Neuronal stem cell (in vitro differentiated cells): ENCODE data around the gene SGSM1.
"Not testable (repeated sequence)": the region's sequence is repeated elsewhere in the genome, so short reads cannot be mapped to it uniquely, and the experiment has no call there.

ENCODE experiments used
- DNase-seq: peaks from one replicate; pipeline ENCODE4 v3.0.0-alpha.2; 2013; ENCODE audit warnings: low spot score
- H2AFZ ChIP-seq: one replicate; pipeline ENCODE4 v1.6.1; 2013; ENCODE audit warnings: mild to moderate bottlenecking, low read length, inconsistent platforms
- H2AK5ac ChIP-seq: 2 replicates; pipeline ENCODE4 v1.6.1; 2013; ENCODE audit warnings: low read depth, mild to moderate bottlenecking, inconsistent platforms, low read length, moderate library complexity, mixed read lengths
- H2BK120ac ChIP-seq: 2 replicates; pipeline ENCODE4 v1.6.1; 2013; ENCODE audit warnings: low read depth, mild to moderate bottlenecking, inconsistent platforms, low read length, moderate library complexity, mixed read lengths
- H2BK12ac ChIP-seq: one replicate; pipeline ENCODE4 v1.6.1; 2013; ENCODE audit warnings: low read length, inconsistent platforms
- H2BK15ac ChIP-seq: 2 replicates; pipeline ENCODE4 v1.6.1; 2013; ENCODE audit warnings: mild to moderate bottlenecking, low read length, inconsistent platforms, mixed read lengths
- H2BK5ac ChIP-seq: one replicate; pipeline ENCODE4 v1.6.1; 2013; ENCODE audit warnings: inconsistent platforms, mild to moderate bottlenecking, low read length, moderate library complexity
- H3K14ac ChIP-seq: one replicate; pipeline ENCODE4 v1.6.1; 2013; ENCODE audit warnings: low read length, inconsistent platforms
- H3K18ac ChIP-seq: 2 replicates; pipeline ENCODE4 v1.6.1; 2013; ENCODE audit warnings: low read length, inconsistent platforms
- H3K23ac ChIP-seq: 2 replicates; pipeline ENCODE4 v1.6.1; 2013; ENCODE audit warnings: low read depth, mild to moderate bottlenecking, mixed read lengths, low read length, inconsistent platforms; ENCODE audit not compliant: poor library complexity
- H3K27ac ChIP-seq: replicated peaks from 3 replicates; pipeline ENCODE4 v1.5.1; 2013; ENCODE audit warnings: low read length, inconsistent platforms
- H3K27me3 ChIP-seq, 3 experiments: 2 replicates each; pipeline ENCODE4 v1.6.1; 2013; ENCODE audit warnings: low read length in 3 of 3, mild to moderate bottlenecking in 2 of 3, inconsistent platforms in 1 of 3, low read depth in 1 of 3, mixed read lengths in 1 of 3, moderate library complexity in 1 of 3; ENCODE audit not compliant: control insufficient read depth in 3 of 3, insufficient read depth in 3 of 3
- H3K36me3 ChIP-seq, 2 donors: replicated peaks in 1 of 2; 2 replicates each; pipeline ENCODE4 v1.6.1; 2013; ENCODE audit warnings: low read length in 2 of 2; ENCODE audit not compliant: control insufficient read depth in 2 of 2, insufficient read depth in 2 of 2
- H3K4ac ChIP-seq: 2 replicates; pipeline ENCODE4 v1.6.1; 2013; ENCODE audit warnings: inconsistent platforms, mild to moderate bottlenecking, low read length, moderate library complexity
- H3K4me1 ChIP-seq, 2 donors: 1 replicate in 1 of 2; 2 replicates in 1 of 2; pipeline ENCODE4 v1.6.1; 2013; ENCODE audit warnings: low read length in 2 of 2, low read depth in 1 of 2; ENCODE audit not compliant: control insufficient read depth in 2 of 2, insufficient read depth in 1 of 2
- H3K4me2 ChIP-seq: one replicate; pipeline ENCODE4 v1.6.1; 2013; ENCODE audit warnings: mild to moderate bottlenecking, low read length, inconsistent platforms; ENCODE audit not compliant: insufficient read depth, poor library complexity, severe bottlenecking
- H3K4me3 ChIP-seq, 2 donors: 2 replicates each; pipeline ENCODE4 v1.5.1; 2013; ENCODE audit warnings: low read length in 2 of 2, mild to moderate bottlenecking in 2 of 2, inconsistent platforms in 1 of 2, moderate library complexity in 1 of 2
- H3K79me1 ChIP-seq: one replicate; pipeline ENCODE4 v1.6.1; 2013; ENCODE audit warnings: low read depth, mild to moderate bottlenecking, inconsistent platforms, low read length, moderate library complexity
- H3K9ac ChIP-seq: one replicate; pipeline ENCODE4 v1.6.1; 2013; ENCODE audit warnings: mild to moderate bottlenecking, low read depth, low read length, inconsistent platforms; ENCODE audit not compliant: poor library complexity
- H3K9me3 ChIP-seq, 2 donors: replicated peaks in 1 of 2; 2 replicates each; pipeline versions ENCODE3 to v1.6.1; 2013; ENCODE audit warnings: low read length in 2 of 2, mild to moderate bottlenecking in 2 of 2, inconsistent platforms in 1 of 2, low read depth in 1 of 2, mixed read lengths in 1 of 2, moderate library complexity in 1 of 2; ENCODE audit not compliant: control insufficient read depth in 2 of 2, insufficient read depth in 1 of 2
- H4K8ac ChIP-seq: one replicate; pipeline ENCODE4 v1.6.1; 2013; ENCODE audit warnings: low read depth, mild to moderate bottlenecking, inconsistent platforms, low read length, moderate library complexity
- H4K91ac ChIP-seq: one replicate; pipeline ENCODE4 v1.6.1; 2013; ENCODE audit warnings: low read length, low read depth, mild to moderate bottlenecking, inconsistent platforms; ENCODE audit not compliant: poor library complexity
- WGBS, 2 donors: extraction: QIAGEN DNeasy Blood & Tissue Kit; methylation state at CpG; one replicate each; pipeline ENCODE4 v1.1.7; 2013; ENCODE audit warnings: missing lambda C conversion rate in 2 of 2, mixed read lengths in 1 of 2; ENCODE audit not compliant: insufficient read length in 2 of 2, insufficient replicate concordance in 1 of 2; ENCODE audit errors: extremely low coverage in 2 of 2; 5-methylcytosine and 5-hydroxymethylcytosine counted together

Gene SGSM1

DNA sequence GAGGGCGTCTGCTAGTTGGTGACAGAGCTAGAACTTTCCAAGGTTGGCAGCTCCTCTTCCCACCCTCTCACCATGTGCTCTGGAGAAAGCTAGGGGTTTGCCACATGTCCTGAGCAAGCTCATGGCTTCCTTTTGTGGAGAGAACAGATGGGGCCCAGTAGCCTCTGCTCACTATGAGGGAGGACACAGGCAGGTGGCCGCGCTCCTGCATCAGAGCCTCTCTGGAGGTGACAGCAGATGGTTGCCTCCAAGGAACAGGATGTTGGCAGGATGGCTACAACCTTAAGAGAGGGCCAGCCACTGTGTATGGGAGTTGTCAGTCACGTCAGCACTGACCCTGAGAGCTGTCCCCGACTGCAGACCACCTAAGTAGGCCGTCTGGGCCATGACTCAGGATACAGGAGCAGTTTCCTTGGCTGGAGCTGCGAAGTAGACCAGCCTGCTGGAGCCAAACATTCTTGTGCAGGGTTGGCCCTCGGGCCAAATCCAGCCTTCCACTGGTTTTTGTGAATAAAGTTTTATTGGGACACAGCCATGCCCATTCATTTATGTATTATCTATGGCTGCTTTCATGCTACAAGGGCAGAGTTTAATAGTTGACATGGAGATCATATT lies 28.0 kb downstream of the SGSM1 start:
- Histone ChIP-seq H2BK12ac (no peak overlapping the region), H2BK120ac (no peak overlapping the region), H3K27ac (no peak overlapping the region), H3K36me3 (no peaks in the 10 kb centered on the region), H2BK15ac (no peak overlapping the region), H3K9me3 (no peaks in the 10 kb centered on the region), H3K4me1 (peaks cover 0 to 6% of the 10 kb centered on the region in 2 donors), H3K4me3 (no peak overlapping the region), H3K14ac (no peak overlapping the region), H4K8ac (no peak overlapping the region), H3K23ac (no peak overlapping the region), H2AFZ (no peak overlapping the region), H3K27me3 (peaks cover 0 to 35% (median 0%) of the 10 kb centered on the region in 3 experiments), H3K9ac (no peak overlapping the region), H4K91ac (no peak overlapping the region), H3K4me2 (no peak overlapping the region), H3K79me1 (peaks cover 2% of the 10 kb centered on the region), H3K18ac (no peak overlapping the region), H3K4ac (no peak overlapping the region), H2AK5ac (no peak overlapping the region), H2BK5ac (no peak overlapping the region)
- DNase-seq, result no peak
- WGBS, 2 donors, result no CpG with 5 or more reads among the region's 8 CpGs

DNA sequence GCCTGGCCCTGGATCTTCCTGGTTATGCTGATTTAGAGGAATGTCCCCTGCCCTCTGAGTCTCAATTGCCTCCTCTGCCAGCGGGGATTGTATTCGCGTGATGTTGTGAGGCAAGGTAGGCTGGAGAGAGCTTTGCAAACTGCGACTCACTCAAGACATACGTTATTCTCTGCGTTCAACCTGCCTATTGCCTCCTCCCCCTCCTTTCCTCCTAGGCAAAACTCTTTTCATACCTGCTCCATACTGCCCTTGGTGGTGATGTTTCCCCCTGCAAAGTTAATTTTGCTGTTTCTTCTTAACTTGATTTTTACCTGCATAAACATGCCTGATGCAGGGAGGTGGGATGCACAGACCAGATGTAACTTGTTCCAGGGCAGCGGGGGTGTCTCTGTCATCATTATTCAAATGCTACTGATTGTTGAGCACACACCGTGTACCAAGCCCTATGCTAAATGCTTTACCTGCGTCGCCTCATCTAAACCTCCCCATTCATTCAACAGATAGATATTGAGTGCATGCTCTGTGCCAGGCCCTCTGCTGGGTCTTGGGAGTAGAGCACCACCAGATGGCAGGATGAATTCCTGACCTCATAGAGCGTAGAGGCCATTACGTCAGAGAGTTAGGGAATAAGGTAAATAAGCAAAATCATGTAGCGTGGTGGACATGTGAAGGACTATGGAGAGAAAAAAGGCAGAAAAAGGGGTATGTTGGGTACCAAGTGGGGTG lies 29.0 kb downstream of the SGSM1 start:
- Histone ChIP-seq H3K4me2 (no peak overlapping the region), H2BK5ac (no peak overlapping the region), H3K9ac (no peak overlapping the region), H3K4me1 (peaks cover 0 to 6% of the 10 kb centered on the region in 2 donors), H3K27me3 (peaks cover 0 to 35% (median 0%) of the 10 kb centered on the region in 3 experiments), H2BK15ac (no peak overlapping the region), H2AFZ (no peak overlapping the region), H2BK12ac (no peak overlapping the region), H4K91ac (no peak overlapping the region), H3K27ac (no peak overlapping the region), H3K4me3 (no peak overlapping the region), H2AK5ac (no peak overlapping the region), H4K8ac (no peak overlapping the region), H3K14ac (no peak overlapping the region), H3K18ac (no peak overlapping the region), H3K36me3 (no peaks in the 10 kb centered on the region), H3K23ac (no peak overlapping the region), H2BK120ac (no peak overlapping the region), H3K4ac (no peak overlapping the region), H3K79me1 (peaks cover 2% of the 10 kb centered on the region), H3K9me3 (no peaks in the 10 kb centered on the region)
- no CpG with 5 or more reads among the region's 13 CpGs for WGBS, 2 donors
- DNase-seq, result no peak

DNA sequence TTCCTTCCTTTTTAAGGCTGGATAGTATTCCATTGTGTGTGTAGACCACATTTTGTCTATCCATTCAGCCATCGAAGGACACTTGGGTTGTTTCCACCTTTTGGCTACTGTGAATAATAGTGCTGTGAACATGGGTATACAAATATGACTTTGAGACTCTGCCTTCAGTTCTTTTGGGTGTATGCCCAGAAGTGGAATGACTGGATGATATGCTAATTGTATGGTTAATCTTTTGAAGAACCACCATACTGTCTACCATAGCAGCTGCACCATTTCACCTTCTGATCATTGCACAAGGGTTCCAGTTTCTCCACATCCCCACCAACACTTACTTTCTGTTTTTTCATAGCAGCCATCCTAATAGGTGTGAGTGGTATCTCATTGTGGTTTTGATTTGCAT lies 30.3 kb downstream of the SGSM1 start:
- H3K4ac ChIP-seq, result no peak overlapping the region
- H3K18ac ChIP-seq, result no peak overlapping the region
- H2BK5ac ChIP-seq, result no peak overlapping the region
- no peak overlapping the region for H4K8ac ChIP-seq
- no peak overlapping the region for H2BK15ac ChIP-seq
- no peak overlapping the region for H3K4me3 ChIP-seq
- DNase-seq, result no peak
- no peak overlapping the region for H3K4me2 ChIP-seq
- H3K23ac ChIP-seq, result no peak overlapping the region
- peaks cover 2% of the 10 kb centered on the region for H3K79me1 ChIP-seq
- H3K36me3 ChIP-seq, result no peaks in the 10 kb centered on the region
- H3K9me3 ChIP-seq, result no peaks in the 10 kb centered on the region
- H4K91ac ChIP-seq, result no peak overlapping the region
- WGBS, 2 donors, result no CpG with 5 or more reads among the region's 1 CpG
- peaks cover 0 to 23% (median 0%) of the 10 kb centered on the region in 3 experiments for H3K27me3 ChIP-seq
- H2AFZ ChIP-seq, result no peak overlapping the region
- H2BK120ac ChIP-seq, result no peak overlapping the region
- no peak overlapping the region for H2BK12ac ChIP-seq
- H3K14ac ChIP-seq, result no peak overlapping the region
- H3K9ac ChIP-seq, result no peak overlapping the region
- H3K4me1 ChIP-seq, result no peaks in the 10 kb centered on the region
- no peak overlapping the region for H3K27ac ChIP-seq
- H2AK5ac ChIP-seq, result no peak overlapping the region

DNA sequence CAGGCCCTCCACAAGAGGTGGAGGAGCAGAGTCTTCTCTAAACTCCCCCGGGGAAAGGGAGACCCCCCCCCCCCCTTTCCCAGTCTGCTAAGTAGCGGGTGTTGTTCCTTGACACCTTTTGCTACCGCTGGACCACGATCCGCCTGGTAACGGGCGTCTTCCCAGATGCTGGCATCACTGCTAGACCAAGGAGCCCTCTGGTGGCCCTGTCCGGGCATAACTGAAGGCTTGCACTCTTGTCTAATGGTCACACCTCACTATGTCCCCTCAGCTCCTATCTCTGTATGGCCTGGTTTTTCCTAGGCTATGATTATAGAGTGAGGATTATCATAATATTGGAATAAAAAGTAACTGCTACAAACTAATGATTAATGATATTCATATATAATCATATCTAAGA lies 31.5 kb downstream of the SGSM1 start:
- not testable (repeated sequence) for H2AFZ ChIP-seq, H4K91ac ChIP-seq, H4K8ac ChIP-seq, H3K4me3 ChIP-seq, H3K36me3 ChIP-seq, H3K27ac ChIP-seq, H2BK5ac ChIP-seq, H3K9me3 ChIP-seq, H3K4me1 ChIP-seq, H3K79me1 ChIP-seq, H3K23ac ChIP-seq, H3K9ac ChIP-seq, H2AK5ac ChIP-seq, H3K18ac ChIP-seq, H3K4ac ChIP-seq, DNase-seq, H3K14ac ChIP-seq, H3K4me2 ChIP-seq, H2BK120ac ChIP-seq, H2BK15ac ChIP-seq, H2BK12ac ChIP-seq
- peaks cover 0 to 12% (median 0%) of the 10 kb centered on the region in 3 experiments for H3K27me3 ChIP-seq
- no CpG with 5 or more reads among the region's 8 CpGs for WGBS, 2 donors
